GM21737 (cell line): ENCODE data around the gene BMAL1.

ENCODE experiments used
- ATAC-seq: cut with Tn5 transposase; IDR thresholded peaks from one replicate; pipeline ENCODE4 v1.9.1; 2021; ENCODE audit warnings: mild to moderate bottlenecking, moderate library complexity; ENCODE audit not compliant: unreplicated experiment

The BMAL1 gene

GRCh38 chr11:13338427-13339069 is 61.0 kb downstream of the BMAL1 start:
- ATAC-seq: no peak

- ATAC-seq: no peak
These were observed 61.9 kb downstream of the BMAL1 start for GRCh38 chr11:13339195-13340153.

GRCh38 chr11:13341026-13341425 is 63.4 kb downstream of the BMAL1 start:
- no peak for ATAC-seq

GRCh38 chr11:13343067-13343466 is 65.5 kb downstream of the BMAL1 start:
- no peak for ATAC-seq

GRCh38 chr11:13343931-13344717 is 66.5 kb downstream of the BMAL1 start:
- ATAC-seq: no peak

GRCh38 chr11:13344818-13345217 is 67.2 kb downstream of the BMAL1 start:
- no peak for ATAC-seq

GRCh38 chr11:13346470-13346869 is 68.9 kb downstream of the BMAL1 start:
- no peak for ATAC-seq

GRCh38 chr11:13347901-13348300 is 70.3 kb downstream of the BMAL1 start:
- no peak for ATAC-seq

- no peak for ATAC-seq
These were observed 70.7 kb downstream of the BMAL1 start for GRCh38 chr11:13348305-13348704.

GRCh38 chr11:13349046-13349445 is 71.5 kb downstream of the BMAL1 start:
- ATAC-seq: no peak

- no peak for ATAC-seq
These were observed 72.0 kb downstream of the BMAL1 start for GRCh38 chr11:13349581-13349980.

- ATAC-seq: no peak
These were observed 75.1 kb downstream of the BMAL1 start for GRCh38 chr11:13352711-13353110.

GRCh38 chr11:13354335-13354734 is 76.7 kb downstream of the BMAL1 start:
- ATAC-seq: no peak

GRCh38 chr11:13355191-13355590 is 77.6 kb downstream of the BMAL1 start:
- no peak for ATAC-seq

- no peak for ATAC-seq
These were observed 79.6 kb downstream of the BMAL1 start for GRCh38 chr11:13357232-13357631.

GRCh38 chr11:13358596-13359270 is 81.1 kb downstream of the BMAL1 start:
- ATAC-seq: no peak

GRCh38 chr11:13362596-13363109 is 85.1 kb downstream of the BMAL1 start:
- no peak for ATAC-seq

- no peak for ATAC-seq
These were observed 86.8 kb downstream of the BMAL1 start for GRCh38 chr11:13364388-13364787.

GRCh38 chr11:13366266-13367026 is 88.9 kb downstream of the BMAL1 start:
- ATAC-seq: no peak

GRCh38 chr11:13367115-13367514 is 89.5 kb downstream of the BMAL1 start:
- no peak for ATAC-seq
